CD4-positive, alpha-beta T cell treated with Interferon gamma for 1 hour (primary cell): ENCODE data around the gene ABCD1.
"Not testable (repeated sequence)": the region's sequence is repeated elsewhere in the genome, so short reads cannot be mapped to it uniquely, and the experiment has no call there.

Experiments used
- DNase-seq: peaks from one replicate; pipeline ENCODE4 v3.0.0-alpha.2; 2020

The ABCD1 gene

DNA sequence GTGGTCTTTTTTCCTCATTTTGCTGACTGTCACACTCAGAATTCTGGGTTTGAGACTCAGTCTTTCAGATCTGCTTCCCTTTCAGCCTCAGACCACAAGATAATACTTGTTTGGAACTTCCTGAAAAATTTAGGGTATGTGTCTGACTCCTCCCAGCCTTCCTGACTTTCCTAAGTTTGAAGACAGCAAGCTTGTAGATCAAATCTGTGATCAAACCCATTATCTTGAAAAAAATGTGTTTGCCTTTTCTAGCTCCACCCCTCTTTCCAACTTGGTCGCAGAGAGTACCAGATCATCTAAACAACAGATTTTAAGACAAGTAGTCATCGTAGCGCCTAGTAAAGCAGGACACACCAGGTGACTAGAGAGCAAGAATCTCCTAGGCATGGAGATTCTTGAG is 10.4 kb upstream of the ABCD1 start:
- no peak for DNase-seq

GRCh38 chrX:153717445-153717844 is 7.2 kb upstream of the ABCD1 start:
- no peak for DNase-seq

DNA sequence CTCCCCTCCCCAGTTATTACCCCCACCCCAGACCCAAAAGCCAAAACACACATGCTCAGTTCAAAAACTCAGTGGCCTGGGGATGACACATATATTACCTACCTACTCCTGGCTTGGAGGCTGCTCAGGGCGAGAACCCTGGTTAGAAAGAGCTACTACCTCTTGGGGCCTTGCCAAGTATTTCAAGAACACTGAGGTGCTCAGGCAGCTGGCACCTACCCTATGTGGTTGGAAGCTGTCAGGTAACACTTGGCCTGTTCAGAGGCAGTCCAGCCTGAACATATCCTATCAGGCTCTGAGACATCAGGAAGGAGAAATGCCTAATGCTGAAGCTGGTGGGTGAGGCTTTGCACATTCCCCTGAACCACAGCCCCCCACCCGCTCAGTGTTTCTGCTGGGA is 5.4 kb upstream of the ABCD1 start:
- DNase-seq, result no peak

DNA sequence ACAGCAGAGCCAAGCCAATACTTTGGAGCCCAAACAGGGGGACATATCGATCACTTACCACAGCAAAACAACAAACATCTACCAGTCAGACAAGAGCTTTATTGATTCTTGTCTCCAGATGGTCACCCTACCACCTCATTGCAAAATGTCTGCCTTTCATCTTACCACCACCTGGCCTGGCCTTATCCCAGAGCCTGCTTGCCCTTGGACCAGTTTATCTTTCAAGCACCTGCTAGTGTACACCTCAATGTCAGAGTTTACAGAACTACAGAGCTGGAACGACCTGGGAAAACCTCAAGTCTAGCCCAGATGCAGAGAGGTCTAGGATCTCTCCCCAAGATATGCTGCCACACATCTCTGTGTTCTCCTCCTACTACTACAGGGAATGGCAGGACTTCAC is 5.0 kb upstream of the ABCD1 start:
- no peak for DNase-seq

DNA sequence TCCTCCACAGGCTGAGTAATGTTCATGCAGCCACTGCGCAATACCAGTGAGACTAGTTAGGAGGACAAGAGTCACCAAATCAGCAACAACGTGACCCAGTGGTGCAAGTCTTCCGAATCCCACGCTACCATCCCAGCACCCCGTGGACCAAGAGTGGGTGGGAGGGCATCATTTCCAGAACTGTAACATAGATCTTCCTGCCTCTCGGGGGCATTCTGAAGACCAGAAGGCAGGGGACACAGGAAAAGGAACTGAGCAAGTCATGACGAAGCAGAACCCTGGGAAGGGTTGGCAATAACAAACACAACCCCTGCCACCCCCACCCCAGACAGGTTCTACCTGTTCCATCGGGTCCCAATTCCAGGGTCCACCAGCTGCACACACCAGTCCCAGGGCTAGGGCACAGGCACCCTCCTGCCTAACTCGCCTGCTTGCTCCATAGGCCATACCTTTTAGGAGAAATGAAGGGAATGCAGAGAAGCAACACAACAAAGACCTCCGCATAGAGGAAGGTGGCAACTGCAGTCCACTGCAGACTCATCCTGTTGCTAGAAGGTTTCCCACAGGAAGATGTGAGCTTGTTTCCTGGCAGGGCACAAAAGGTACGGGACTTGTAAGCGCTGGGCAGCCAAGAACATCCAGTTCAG is 1.8 kb upstream of the ABCD1 start:
- DNase-seq, result no peak

DNA sequence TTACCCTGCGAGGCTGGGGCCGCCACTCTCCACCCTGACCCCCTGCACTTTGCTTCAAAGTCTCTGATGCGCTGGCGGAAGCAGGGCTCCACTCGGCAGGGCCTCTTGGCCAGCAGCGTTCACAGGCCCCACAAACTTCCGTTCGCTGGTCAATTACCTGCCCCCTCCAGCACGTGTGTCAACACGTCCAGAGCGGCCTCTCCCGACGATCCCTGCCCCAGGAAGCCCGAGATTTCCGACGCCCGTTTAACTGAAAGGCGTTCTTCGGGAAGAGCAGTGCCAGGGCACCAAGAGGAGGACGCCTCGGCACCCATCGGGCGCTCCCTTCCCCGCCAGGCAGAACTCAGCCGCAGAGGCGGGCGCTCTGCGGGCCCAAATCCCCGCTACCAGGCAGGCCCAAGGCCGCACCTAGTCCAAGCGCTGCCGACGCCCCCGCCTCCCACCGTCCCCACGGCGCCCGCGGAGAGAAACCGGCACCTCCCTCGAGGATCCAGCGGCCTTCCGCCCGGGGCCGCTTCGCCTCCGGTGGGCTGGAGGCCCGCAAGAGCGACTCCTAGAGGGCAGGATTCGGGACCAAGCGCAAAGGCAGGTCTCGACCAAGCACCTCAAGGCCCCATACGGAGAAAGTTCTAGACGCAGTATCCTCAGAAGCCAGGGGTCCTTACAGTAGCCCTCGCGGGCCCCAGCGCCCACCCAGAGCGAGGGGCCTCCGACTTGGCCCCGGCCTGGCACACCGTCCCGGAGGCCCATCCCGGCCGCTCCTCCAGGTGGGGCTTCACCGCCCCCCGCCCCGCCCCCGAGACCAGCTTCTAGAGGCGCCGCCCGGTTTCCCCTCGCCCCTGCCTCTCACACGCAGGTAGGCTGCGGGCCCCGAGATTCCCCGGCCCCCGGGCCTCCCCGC is 1.1 kb upstream of the ABCD1 start:
- DNase-seq, result no peak

DNA sequence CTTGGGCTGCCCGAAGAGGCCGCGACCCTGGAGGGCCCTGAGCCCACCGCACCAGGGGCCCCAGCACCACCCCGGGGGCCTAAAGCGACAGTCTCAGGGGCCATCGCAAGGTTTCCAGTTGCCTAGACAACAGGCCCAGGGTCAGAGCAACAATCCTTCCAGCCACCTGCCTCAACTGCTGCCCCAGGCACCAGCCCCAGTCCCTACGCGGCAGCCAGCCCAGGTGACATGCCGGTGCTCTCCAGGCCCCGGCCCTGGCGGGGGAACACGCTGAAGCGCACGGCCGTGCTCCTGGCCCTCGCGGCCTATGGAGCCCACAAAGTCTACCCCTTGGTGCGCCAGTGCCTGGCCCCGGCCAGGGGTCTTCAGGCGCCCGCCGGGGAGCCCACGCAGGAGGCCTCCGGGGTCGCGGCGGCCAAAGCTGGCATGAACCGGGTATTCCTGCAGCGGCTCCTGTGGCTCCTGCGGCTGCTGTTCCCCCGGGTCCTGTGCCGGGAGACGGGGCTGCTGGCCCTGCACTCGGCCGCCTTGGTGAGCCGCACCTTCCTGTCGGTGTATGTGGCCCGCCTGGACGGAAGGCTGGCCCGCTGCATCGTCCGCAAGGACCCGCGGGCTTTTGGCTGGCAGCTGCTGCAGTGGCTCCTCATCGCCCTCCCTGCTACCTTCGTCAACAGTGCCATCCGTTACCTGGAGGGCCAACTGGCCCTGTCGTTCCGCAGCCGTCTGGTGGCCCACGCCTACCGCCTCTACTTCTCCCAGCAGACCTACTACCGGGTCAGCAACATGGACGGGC is 579 bp downstream of the ABCD1 start:
- DNase-seq, result no peak

GRCh38 chrX:153725832-153726285 is 1.2 kb downstream of the ABCD1 start:
- DNase-seq, result no peak

DNA sequence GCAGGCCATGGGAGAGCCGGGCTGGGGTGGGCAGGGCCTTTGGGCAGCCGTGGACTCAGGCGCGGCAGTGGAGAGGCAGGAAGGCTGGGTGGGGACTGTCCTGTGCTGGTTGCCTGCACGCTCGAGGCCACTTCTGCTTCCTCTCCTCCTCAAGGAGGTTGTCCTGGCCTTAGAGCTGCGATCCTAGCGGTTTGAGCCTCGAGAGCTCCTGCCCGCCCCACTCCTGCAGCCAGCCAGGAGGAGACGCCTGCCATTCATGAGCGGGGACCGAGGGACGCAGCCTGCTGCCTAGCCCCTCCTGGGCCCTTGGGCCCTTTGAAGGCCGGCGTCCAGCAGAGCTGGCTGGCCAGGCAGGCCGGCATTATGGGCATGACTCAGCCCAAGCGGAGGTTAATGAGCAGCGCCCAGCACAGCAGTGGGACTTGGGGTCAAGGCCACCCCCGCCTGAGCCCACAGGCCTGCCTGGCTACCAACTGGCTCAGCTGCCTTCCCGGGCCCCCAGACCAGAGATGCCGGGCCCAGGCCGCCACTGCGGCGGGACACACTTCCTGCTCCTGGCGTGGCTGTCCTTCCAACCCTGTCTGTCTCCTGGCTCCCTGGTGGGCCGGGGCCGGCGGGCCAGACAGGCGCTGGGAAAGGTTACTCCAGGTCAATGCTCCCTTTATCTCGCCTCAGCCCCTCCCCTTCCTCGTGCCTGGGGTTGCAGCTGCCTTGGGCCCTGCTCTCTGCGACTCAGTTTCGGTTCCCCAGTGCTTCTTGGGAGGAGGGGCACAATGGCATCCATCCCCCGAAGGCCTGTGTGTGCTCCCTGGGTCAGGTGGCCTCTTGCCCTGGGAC is 1.8 kb downstream of the ABCD1 start:
- DNase-seq, result peak; percentile 74

DNA sequence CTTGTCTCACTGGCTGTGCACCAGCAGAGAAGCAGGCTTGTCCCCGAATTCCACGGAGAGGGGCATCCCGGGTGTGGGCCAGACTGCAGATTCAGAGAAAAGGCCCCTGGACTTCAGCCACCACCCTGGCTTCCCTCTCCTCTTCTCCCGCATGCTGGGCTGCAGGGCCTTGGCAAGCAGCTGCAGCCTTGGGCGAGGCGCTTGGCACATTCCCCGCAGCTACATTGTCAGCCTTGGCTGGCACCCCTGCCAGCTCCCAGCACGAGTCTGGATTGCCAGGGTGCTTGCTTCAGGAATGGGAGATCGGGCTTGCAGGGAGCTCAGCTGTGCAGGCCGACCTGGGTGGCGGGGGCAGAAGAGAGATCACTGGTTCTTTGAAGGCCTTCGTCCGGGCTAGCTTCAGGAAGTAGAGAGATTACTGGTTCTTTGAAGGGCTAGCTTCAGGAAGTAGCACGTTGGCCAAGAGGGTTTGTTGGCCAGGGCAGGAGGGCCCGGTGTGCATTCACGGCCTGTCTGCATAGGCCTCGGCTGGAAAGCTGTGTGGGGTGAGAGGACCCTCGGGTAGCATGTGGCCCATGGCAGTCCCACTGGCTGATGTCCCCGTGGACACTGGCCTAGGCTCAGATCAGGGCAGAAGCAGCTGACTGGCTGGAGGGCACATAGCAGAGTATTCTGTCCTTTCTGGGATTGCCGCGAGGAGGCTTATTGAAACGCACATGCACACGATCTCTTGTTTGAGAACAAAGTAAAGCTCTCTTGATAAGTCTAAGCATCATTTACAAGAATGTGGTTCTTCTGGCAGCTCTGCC is 2.7 kb downstream of the ABCD1 start:
- no peak for DNase-seq

DNA sequence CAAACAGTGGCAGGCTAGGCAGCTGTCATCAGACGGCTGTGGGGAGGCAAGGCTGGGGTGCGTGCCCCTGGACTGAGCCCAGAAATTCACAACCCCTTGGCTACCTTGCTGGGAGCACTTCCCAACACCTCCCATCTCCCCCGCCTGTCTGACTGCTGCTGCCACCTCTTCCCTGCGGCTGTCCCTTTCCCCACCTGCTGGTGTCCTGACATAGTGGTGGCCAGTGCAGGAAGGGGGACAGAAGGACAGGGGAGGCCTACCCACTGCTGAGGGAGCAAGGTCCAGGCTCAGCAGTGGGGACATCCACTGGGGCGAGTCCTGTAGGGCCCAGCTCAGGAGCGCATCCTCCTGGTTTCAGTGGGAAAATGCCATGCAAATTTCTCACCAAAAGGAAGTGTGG is 3.4 kb downstream of the ABCD1 start:
- no peak for DNase-seq

DNA sequence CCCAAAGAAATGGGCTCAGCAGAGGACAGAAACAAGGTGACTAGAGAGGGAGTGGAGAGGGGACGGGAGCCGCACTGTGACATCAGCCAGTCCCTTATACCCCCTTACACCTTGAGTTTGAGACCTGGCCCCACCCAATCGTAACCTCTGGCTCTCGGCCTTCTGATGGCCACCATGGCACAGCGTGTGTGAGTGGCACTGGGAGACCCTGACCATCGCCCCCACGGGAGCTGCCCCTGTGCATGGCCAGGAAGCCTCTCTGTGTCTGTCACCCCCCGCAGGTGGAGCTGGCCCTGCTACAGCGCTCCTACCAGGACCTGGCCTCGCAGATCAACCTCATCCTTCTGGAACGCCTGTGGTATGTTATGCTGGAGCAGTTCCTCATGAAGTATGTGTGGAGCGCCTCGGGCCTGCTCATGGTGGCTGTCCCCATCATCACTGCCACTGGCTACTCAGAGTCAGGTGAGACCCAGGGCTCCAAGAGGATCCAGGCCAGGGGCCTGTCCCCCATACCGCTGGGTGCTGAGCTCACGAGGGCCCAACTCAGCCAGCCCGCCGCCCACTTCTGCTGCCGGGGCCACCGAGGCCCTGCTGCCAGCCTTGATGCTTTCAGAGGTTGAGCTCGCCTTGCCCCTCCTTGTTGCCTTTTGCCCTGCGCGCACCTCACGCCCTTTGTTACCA is 4.4 kb downstream of the ABCD1 start:
- no peak for DNase-seq

DNA sequence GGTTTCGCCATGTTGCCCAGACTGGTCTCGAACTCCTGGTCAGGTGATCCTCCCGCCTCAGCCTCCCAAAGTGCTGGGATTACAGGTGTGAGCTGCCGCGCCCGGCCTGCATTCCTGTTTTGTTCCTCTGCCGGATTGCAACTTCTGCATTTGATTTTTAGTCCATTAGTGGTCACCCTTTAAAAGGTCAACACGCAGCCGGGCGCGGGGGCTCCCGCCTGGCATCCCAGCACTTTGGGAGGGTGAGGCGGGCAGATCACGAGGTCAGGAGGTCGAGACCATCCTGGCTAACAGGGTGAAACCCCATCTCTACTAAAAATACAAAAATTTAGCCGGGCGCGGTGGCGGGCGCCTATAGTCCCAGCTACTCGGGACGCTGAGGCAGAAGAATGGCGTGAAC is 5.5 kb downstream of the ABCD1 start:
- DNase-seq, result not testable (repeated sequence)

GRCh38 chrX:153731117-153731844 is 6.6 kb downstream of the ABCD1 start:
- no peak for DNase-seq

- no peak for DNase-seq
These were observed 7.2 kb downstream of the ABCD1 start for GRCh38 chrX:153731845-153732215.

GRCh38 chrX:153732401-153732800 is 7.7 kb downstream of the ABCD1 start:
- DNase-seq, result no peak

GRCh38 chrX:153733651-153734240 is 9.1 kb downstream of the ABCD1 start:
- DNase-seq, result no peak

DNA sequence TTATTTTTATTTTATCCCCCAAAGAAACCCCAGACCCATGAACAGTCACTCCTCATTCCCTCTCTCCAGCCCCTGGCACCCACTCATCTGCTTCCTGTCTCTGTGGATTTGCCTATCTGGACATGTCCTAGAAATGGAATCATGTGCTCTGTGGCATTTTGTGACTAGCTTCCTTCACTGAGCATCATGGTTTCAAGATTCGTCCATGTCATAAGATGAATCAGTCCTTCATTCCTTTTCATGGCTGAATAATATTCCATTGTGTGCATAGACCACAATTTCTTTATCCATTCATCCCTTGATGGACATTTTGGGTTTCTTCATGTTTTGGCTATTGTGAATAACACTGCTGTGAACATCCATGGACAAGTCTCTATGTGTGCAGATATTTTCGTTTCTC is 10.2 kb downstream of the ABCD1 start:
- no peak for DNase-seq

- DNase-seq, result no peak
These were observed 10.6 kb downstream of the ABCD1 start for GRCh38 chrX:153735274-153735673.
